Activated T-cell treated with anti-CD3 and anti-CD28 coated beads for 1 hour (primary cell): ENCODE data around the gene HCN4.
"Not testable (repeated sequence)": the region's sequence is repeated elsewhere in the genome, so short reads cannot be mapped to it uniquely, and the experiment has no call there.

Source experiments
- DNase-seq: peaks from one replicate; pipeline ENCODE4 v3.0.0-alpha.2; 2020; ENCODE audit warnings: low read depth

HCN4 gene

DNA sequence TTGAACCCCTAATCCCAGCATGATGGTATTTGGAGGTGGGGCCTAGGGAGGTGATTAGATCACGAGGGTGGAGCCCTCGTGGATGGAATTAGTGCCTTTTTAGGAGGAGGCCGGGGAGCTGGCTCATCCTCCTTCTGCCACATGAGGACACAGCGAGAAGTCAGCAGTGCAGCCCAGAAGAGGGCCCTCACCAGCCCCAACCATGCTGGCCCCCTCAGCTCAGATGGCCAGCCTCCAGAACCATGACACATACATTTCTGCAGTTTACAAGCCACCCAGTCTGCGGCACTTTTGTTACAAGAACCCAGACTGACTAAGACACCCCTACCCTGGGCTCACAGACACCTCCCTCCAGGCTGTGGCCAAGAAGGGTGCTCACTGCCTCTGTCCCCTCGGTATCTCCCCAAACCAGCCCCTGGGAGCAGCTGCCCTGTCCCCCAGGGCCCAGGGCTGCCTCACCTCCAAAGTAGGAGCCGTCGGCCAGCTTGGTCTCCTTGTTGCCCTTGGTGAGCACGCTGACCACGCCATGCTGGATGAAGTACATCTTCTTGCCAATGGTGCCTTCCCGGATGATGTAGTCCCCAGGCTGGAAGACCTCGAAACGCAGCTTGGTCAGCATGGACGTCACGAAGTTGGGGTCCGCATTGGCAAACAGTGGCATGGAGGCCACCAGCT lies 44.1 kb downstream of the HCN4 start:
- no peak for DNase-seq

GRCh38 chr15:73323956-73324355 lies 44.8 kb downstream of the HCN4 start:
- DNase-seq: no peak

DNA sequence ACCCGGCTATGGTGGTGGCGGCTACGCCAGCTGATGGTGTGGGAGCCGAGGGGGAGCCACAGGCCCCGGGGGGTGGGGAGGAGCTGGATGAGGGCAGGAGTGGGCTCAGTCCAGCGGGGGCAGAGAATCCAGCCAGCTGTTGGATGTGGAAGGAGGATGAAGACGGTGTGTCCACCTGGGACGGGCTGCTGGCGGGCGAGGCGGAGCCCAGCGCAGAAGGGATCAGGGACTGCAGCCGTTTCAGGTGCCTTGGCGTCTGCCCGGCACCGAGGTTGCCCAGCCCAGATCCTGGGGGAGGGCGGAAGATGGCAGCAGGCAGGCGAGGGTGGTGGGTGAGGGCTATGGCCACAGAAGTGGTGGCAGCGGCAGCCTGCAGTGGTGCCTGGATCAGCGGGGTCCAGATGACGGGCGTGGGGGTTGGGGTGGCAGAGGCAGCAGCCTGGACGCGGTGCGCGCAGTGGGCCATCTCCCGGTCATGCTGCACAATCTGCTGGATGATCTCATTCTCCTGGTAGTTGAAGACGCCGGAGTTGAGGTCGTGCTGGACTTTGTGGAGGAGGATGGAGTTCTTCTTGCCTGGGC lies 45.3 kb downstream of the HCN4 start:
- no peak for DNase-seq

DNA sequence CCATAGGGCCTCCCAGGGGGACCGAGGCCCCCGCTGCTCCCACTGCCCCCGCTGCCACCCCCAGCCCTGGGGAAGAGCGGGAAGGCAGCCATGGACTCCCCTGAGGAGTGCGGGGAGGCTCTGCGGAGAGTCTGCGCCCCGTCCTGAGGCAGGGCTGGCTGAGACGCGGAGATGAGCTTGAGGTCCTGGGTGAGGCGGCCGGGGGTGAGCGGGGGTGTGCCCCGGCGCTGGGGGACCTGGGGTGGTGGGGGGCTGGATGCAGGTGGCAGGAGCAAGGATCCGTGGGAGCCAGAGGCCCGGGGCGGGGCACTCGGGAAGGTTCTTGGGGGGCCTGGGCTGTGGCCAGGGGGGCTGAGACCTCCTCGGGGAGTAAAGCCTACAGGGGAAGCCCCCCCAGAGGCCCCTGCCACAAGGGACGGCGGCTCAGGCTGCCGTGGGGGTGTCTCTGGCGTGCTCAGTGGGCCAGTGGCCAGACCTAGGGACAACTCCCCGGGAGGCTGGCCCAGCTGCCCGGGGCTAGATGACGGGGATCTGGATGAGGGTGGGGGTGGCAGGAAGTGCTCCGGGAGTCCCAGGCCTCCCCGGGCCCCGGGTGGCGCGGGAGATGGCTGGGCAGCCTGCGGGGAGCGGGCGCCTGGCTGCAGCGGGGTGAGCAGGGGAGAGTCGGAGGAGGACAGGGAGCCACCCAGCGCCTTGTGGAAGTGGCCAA lies 45.9 kb downstream of the HCN4 start:
- DNase-seq: no peak

- no peak for DNase-seq
Observed at GRCh38 chr15:73321496-73322450, 47.0 kb downstream of the HCN4 start.

GRCh38 chr15:73320619-73321180 lies 48.1 kb downstream of the HCN4 start:
- no peak for DNase-seq

DNA sequence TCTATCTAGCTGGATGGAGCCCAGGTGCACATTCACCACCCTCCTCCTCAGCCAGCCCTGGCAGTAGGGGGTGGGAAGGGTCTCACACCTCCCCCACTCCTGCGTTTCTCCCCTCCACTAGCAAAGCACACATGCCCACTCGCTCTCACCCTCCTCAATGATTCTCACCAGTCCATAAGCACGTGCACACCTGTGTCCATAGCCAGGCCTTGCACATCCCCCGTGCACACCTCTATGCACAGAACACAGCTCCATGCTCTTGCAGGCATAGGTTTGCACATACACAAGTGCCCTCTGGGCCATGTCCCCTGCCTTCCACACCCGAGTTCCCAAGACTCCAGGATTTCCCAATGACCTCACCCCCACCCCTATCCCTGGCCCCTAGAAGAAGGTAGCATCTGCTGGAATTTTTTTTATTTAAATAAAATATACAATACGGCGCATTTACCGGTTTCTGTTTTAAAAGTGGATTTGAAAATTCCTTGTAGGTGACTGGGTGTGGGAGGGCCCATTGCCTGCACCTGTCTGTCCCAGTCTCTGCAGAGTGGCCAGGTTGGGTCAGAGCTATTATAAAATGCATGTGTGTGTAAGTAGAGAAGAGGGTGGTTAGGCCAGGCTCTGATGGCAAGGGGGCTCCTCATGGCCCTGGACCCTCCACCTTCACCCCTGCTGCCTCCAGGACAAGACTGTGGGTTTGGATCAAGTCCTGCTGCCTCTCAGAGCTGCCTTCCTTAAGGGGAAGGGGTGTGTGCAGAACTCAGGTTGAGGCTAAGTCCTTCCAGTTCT lies 49.1 kb downstream of the HCN4 start:
- DNase-seq: no peak

DNA sequence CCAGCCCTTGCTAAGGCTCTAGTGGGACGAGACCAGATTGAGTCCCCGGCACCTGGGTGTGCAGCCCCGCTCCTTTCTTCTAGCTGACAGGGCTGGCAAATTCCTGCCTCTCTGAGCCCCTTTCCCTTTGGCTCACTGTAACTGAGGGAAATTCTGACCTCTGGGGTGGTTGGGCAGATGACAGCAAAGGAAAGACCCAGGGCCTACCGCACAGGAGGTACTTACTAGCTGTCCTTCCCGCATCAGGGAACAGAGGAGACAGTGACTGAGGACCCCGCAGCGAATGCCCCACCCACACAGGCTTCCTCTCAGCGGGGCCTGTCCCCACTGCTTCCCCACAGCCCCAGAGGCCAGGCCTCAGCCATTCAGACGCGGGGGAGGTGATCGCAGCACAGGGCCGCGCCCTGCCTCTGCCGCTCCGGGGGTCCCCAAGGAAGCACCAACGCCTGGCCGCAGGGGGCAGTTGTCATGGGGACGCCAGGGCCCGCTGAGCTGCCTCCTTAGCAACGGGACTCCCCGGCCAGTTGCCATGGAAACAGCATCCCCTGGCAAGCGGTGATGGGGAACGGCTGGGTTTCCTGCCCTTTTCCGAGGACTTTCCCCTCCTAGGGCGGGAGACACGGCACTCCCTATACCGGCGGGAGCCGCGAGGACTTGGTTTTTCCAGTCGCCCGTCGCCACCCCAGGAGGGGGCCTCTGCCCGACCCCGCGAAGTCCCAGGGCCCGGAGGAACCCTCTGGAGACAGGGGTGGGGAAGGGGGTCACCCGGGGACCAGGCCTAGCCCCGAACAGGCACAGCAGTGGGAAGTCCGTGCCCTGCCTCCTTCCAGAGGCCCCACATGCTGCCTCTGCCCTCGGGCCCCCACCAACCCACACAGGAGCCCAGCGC lies 50.1 kb downstream of the HCN4 start:
- DNase-seq: no peak

GRCh38 chr15:73317651-73318462 lies 50.9 kb downstream of the HCN4 start:
- no peak for DNase-seq

- DNase-seq: no peak
Observed at GRCh38 chr15:73313861-73314260, 54.9 kb downstream of the HCN4 start.

GRCh38 chr15:73308305-73308704 lies 60.5 kb downstream of the HCN4 start:
- DNase-seq: no peak

- no peak for DNase-seq
Observed at GRCh38 chr15:73305331-73306211, 63.2 kb downstream of the HCN4 start.

DNA sequence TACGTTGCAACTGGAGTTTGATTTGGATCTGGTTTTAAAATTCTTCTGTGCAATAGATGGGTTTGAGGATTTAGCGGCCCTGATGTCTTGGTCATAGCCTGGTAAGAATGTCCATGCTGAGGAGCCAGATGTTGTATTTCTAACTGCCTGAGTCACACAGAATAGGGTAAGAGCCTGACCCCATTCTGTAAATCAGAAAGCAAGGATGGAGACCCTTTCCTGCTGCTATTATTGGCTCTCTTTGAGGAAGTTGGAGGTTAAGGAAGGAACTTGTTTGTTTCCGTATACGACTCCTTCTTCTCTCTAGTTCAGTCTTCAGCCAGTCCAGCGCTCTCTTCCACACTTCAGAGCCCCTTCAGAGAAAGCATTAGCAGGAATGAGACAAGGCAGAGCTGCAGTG lies 65.1 kb downstream of the HCN4 start:
- DNase-seq: no peak

GRCh38 chr15:73300286-73300685 lies 68.5 kb downstream of the HCN4 start:
- not testable (repeated sequence) for DNase-seq

GRCh38 chr15:73298522-73299245 lies 70.1 kb downstream of the HCN4 start:
- DNase-seq: no peak

DNA sequence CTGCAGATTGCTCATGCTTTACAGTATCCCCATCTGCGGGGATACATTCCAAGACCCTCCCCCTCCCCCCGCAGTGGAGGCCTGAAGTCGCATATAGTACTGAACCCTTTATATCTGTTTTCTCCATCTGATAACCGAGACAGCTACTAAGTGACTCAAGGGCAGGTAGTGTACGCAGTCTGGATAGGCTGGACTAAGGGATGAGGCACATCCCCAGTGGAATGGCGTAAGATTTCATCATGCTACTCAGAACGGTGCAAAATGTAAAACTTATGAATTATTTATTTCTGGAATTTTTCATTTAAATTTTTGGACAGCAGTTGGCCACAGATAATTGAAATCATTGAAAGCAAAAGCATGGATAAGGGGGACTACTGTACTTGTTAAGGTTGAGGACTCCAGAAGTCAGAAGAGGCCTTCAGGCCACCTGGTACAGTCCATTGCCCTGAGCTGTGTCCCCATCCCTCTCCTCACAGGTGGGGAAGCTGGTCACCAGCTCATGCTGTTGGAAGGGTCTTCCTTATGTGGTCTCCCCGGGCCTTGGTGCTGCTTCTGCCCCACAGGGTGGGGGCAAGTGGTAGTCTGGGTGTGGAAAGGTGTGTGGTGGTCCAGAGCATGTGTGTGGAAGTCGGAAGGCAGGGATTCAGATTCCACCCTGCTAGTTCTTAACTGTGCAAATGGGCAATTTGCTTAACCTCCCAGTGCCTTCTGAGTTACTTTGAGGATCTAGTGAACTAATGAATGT lies 72.0 kb downstream of the HCN4 start:
- no peak for DNase-seq
